CD14-positive monocyte (primary cell): ENCODE measurements around the gene TRPV5. TPM values are rescaled to one million over a fixed set of nuclear protein-coding genes. Genes with fewer than 3 reads are reported as not detected.

Experiments
- DNase-seq, 3 donors: peaks; one replicate each; pipeline ENCODE4 v3.0.0-alpha.2; 2011 to 2022
- H2AFZ ChIP-seq: 2 replicates; pipeline ENCODE4 v1.6.0; 2012; ENCODE audit warnings: mild to moderate bottlenecking, low read depth, low read length, inconsistent platforms; ENCODE audit not compliant: insufficient read depth, poor library complexity, severe bottlenecking
- H3K27ac ChIP-seq, 2 donors: 1 replicate in 1 of 2; 2 replicates in 1 of 2; pipeline ENCODE4 v1.5.1; 2012 to 2013; ENCODE audit warnings: low read length in 2 of 2, control low read depth in 1 of 2, inconsistent platforms in 1 of 2, low read depth in 1 of 2, mild to moderate bottlenecking in 1 of 2
- H3K27me3 ChIP-seq, 2 donors: one replicate each; pipeline versions ENCODE4 v1.6.0 to v1.6.1; 2011 to 2013; ENCODE audit warnings: low read length in 2 of 2; ENCODE audit not compliant: control insufficient read depth in 2 of 2, insufficient read depth in 2 of 2
- H3K36me3 ChIP-seq, 2 donors: replicated peaks in 1 of 2; 1 replicate in 1 of 2; 2 replicates in 1 of 2; pipeline versions ENCODE4 v1.5.1 to v1.6.1; 2012 to 2013; ENCODE audit warnings: low read length in 2 of 2, control low read depth in 1 of 2, inconsistent platforms in 1 of 2, mild to moderate bottlenecking in 1 of 2; ENCODE audit not compliant: insufficient read depth in 2 of 2, control insufficient read depth in 1 of 2
- H3K4me1 ChIP-seq, 2 donors: 1 replicate in 1 of 2; 2 replicates in 1 of 2; pipeline versions ENCODE4 v1.5.1 to v1.6.1; 2012 to 2013; ENCODE audit warnings: low read length in 2 of 2, control low read depth in 1 of 2, inconsistent platforms in 1 of 2, mild to moderate bottlenecking in 1 of 2, moderate library complexity in 1 of 2; ENCODE audit not compliant: insufficient read depth in 2 of 2, control insufficient read depth in 1 of 2
- H3K4me2 ChIP-seq: replicated peaks from 2 replicates; pipeline ENCODE3; 2012; ENCODE audit warnings: low read length, moderate library complexity, mild to moderate bottlenecking; ENCODE audit not compliant: poor library complexity, severe bottlenecking; ENCODE audit errors: extremely low read depth
- H3K4me3 ChIP-seq, 3 experiments: fragments of 200-600 bp in 1 of 3; sonication (generic) in 1 of 3; replicated peaks in 1 of 3; 1 replicate in 2 of 3; 2 replicates in 1 of 3; pipeline ENCODE4 v1.5.1; 2011 to 2013; ENCODE audit warnings: low read length in 3 of 3, mild to moderate bottlenecking in 3 of 3, control low read depth in 2 of 3, low read depth in 2 of 3, inconsistent platforms in 1 of 3, moderate library complexity in 1 of 3
- H3K79me2 ChIP-seq: 2 replicates; pipeline ENCODE4 v1.6.0; 2012; ENCODE audit warnings: mild to moderate bottlenecking, control low read depth, inconsistent platforms, low read length, moderate library complexity; ENCODE audit not compliant: insufficient read depth
- H3K9ac ChIP-seq: 2 replicates; pipeline ENCODE4 v1.6.0; 2017; ENCODE audit warnings: low read length, mild to moderate bottlenecking; ENCODE audit not compliant: insufficient read depth, poor library complexity, severe bottlenecking
- H3K9me3 ChIP-seq, 2 donors: replicated peaks in 1 of 2; 1 replicate in 1 of 2; 2 replicates in 1 of 2; pipeline versions ENCODE4 v1.5.1 to v1.6.1; 2012 to 2013; ENCODE audit warnings: low read length in 2 of 2, control low read depth in 1 of 2; ENCODE audit not compliant: control insufficient read depth in 1 of 2, insufficient read depth in 1 of 2
- H4K20me1 ChIP-seq: 2 replicates; pipeline ENCODE4 v1.6.0; 2012; ENCODE audit warnings: mild to moderate bottlenecking, low read length, control low read depth, moderate library complexity; ENCODE audit not compliant: insufficient read depth
- H3K27ac Mint-ChIP-seq, 7 donors: one replicate each; pipeline ENCODE4 v1.8.0; 2020; ENCODE audit warnings: mild to moderate bottlenecking in 7 of 7, mixed read lengths in 7 of 7, moderate library complexity in 6 of 7, inconsistent platforms in 2 of 7
- H3K27me3 Mint-ChIP-seq, 3 donors: one replicate each; pipeline ENCODE4 v1.8.0; 2021 to 2022; ENCODE audit warnings: low read depth in 3 of 3, mild to moderate bottlenecking in 3 of 3, mixed read lengths in 3 of 3, moderate library complexity in 3 of 3, inconsistent platforms in 1 of 3
- H3K36me3 Mint-ChIP-seq, 2 donors: one replicate each; pipeline ENCODE4 v1.8.0; 2020; ENCODE audit warnings: mixed read lengths in 2 of 2, inconsistent platforms in 1 of 2, mild to moderate bottlenecking in 1 of 2
- H3K4me1 Mint-ChIP-seq: one replicate; pipeline ENCODE4 v1.8.0; 2020; ENCODE audit warnings: mild to moderate bottlenecking, mixed read lengths
- H3K4me3 Mint-ChIP-seq, 2 donors: one replicate each; pipeline ENCODE4 v1.8.0; 2020; ENCODE audit warnings: mild to moderate bottlenecking in 2 of 2, mixed read lengths in 2 of 2, moderate library complexity in 1 of 2
- H3K9me3 Mint-ChIP-seq, 7 donors: one replicate each; pipeline ENCODE4 v1.8.0; 2020 to 2022; ENCODE audit warnings: mixed read lengths in 7 of 7, mild to moderate bottlenecking in 6 of 7, moderate library complexity in 6 of 7, inconsistent platforms in 2 of 7
- WGBS: methylation state at CpG from one replicate; pipeline ENCODE4 v1.1.5; 2013; ENCODE audit warnings: missing lambda C conversion rate; ENCODE audit not compliant: insufficient coverage; 5-methylcytosine and 5-hydroxymethylcytosine counted together
- intact Hi-C, 2 donors: fragments of 100-400 bp; cut with micrococcal nuclease; formaldehyde crosslinking; loops; one replicate each; pipeline versions ENCODE4 v1.15.0 to v1.15.1; 2023
- polyA plus RNA-seq, 3 donors: library from polyadenylated mRNA; depleted of rRNA in 1 of 3; unstranded in 2 of 3; stranded (reverse) in 1 of 3; fragments of 300-500 nt in 2 of 3; fragments of >200 nt in 1 of 3; fragmentation: Illumina TruSeq in 2 of 3; gene quantifications; 1 replicate in 2 of 3; 2 replicates in 1 of 3; pipeline ENCODE4 v1.2.3, GENCODE V29; 2012 to 2021
- TF ChIP-seq, protein P1 (sequence below): fragments of 200-600 bp; IDR thresholded peaks from one replicate; pipeline ENCODE4 v1.8.0; 2022; ENCODE audit warnings: antibody characterized with exemption, mild to moderate bottlenecking

TRPV5 gene
- polyA plus RNA-seq, 3 donors: not detected

- peaks cover 2 to 6% (median 5%) of the 10 kb centered on the region in 3 donors for H3K27me3 Mint-ChIP-seq
- WGBS: 22% methylated on average over 5 of the region's 8 CpGs
- Histone ChIP-seq H3K79me2 (no peaks in the 10 kb centered on the region), H3K4me2 (no peak overlapping the region), H3K4me1 (no peaks in the 10 kb centered on the region), H3K9me3 (no peaks in the 10 kb centered on the region), H4K20me1 (no peaks in the 10 kb centered on the region), H3K9ac (no peak overlapping the region), H3K36me3 (no peaks in the 10 kb centered on the region), H3K4me3 (no peak overlapping the region), H2AFZ (no peak overlapping the region), H3K27me3 (no peaks in the 10 kb centered on the region), H3K27ac (no peak overlapping the region)
- peak; percentile 16 to 44 (median 44) for DNase-seq
- H3K36me3 Mint-ChIP-seq: no peaks in the 10 kb centered on the region
- TF ChIP-seq, protein P1, sequence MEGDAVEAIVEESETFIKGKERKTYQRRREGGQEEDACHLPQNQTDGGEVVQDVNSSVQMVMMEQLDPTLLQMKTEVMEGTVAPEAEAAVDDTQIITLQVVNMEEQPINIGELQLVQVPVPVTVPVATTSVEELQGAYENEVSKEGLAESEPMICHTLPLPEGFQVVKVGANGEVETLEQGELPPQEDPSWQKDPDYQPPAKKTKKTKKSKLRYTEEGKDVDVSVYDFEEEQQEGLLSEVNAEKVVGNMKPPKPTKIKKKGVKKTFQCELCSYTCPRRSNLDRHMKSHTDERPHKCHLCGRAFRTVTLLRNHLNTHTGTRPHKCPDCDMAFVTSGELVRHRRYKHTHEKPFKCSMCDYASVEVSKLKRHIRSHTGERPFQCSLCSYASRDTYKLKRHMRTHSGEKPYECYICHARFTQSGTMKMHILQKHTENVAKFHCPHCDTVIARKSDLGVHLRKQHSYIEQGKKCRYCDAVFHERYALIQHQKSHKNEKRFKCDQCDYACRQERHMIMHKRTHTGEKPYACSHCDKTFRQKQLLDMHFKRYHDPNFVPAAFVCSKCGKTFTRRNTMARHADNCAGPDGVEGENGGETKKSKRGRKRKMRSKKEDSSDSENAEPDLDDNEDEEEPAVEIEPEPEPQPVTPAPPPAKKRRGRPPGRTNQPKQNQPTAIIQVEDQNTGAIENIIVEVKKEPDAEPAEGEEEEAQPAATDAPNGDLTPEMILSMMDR: peak; percentile 90
- intact Hi-C loops: loop anchor here in 1 of 2 donors (10.0 kb wide), 1 partner anchor 124 kb away; no protein-coding TSS in a partner anchor
- no peaks in the 10 kb centered on the region for H3K4me1 Mint-ChIP-seq
- no peak overlapping the region for H3K27ac Mint-ChIP-seq
- no peak overlapping the region for H3K4me3 Mint-ChIP-seq
- H3K9me3 Mint-ChIP-seq: no peaks in the 10 kb centered on the region
These were observed 52.6 kb downstream of the TRPV5 start for GRCh38 chr7:142880876-142881505.

DNA sequence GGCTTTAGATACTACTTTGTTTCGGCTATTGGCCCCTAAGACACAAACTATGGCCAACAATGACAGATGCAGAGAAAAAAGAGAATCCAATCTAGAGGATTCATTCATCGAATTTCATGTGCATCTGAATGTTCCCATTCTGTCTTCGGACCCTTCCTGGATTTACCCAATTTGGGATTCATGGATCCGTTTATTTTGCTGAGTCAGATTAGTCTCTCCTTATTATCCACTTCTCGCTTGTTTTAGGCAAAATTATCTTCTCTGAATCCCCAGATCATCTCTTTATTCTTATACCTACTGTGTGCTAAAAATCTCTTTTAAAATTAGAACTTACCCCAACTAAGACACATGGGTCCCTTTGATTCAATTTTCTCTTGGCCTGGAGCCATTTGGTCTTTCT, 54.5 kb downstream of the TRPV5 start:
- no peaks in the 10 kb centered on the region for H3K4me1 Mint-ChIP-seq
- H3K4me3 Mint-ChIP-seq: no peak overlapping the region
- TF ChIP-seq, protein P1: no peak
- Histone ChIP-seq H3K79me2 (no peaks in the 10 kb centered on the region), H4K20me1 (no peaks in the 10 kb centered on the region), H3K4me2 (no peak overlapping the region), H2AFZ (no peak overlapping the region), H3K9ac (no peak overlapping the region), H3K27me3 (no peaks in the 10 kb centered on the region), H3K4me3 (no peak overlapping the region), H3K4me1 (no peaks in the 10 kb centered on the region), H3K27ac (no peak overlapping the region), H3K36me3 (no peaks in the 10 kb centered on the region), H3K9me3 (no peaks in the 10 kb centered on the region)
- WGBS: 79% methylated on average over 3 of the region's 5 CpGs
- no peak for DNase-seq
- H3K27ac Mint-ChIP-seq: no peak overlapping the region
- H3K36me3 Mint-ChIP-seq: no peaks in the 10 kb centered on the region
- peaks cover 0 to 3% (median 0%) of the 10 kb centered on the region in 7 donors for H3K9me3 Mint-ChIP-seq
- intact Hi-C loops: no loop called here
- peaks cover 0 to 9% (median 5%) of the 10 kb centered on the region in 3 donors for H3K27me3 Mint-ChIP-seq
